Right renal pelvis (tissue), 4 donors: ENCODE results near the gene IFNAR2. TPM values are rescaled to one million over a fixed set of nuclear protein-coding genes. Genes with fewer than 3 reads are reported as not detected.
"Not testable (repeated sequence)": the region's sequence is repeated elsewhere in the genome, so short reads cannot be mapped to it uniquely, and the experiment has no call there.

Experiments
- DNase-seq, 4 donors: peaks; one replicate each; pipeline ENCODE4 v3.0.0-alpha.2; 2013; ENCODE audit warnings: low read depth in 4 of 4, low spot score in 3 of 4, missing footprints in 1 of 4
- polyA plus RNA-seq, 4 donors: library from polyadenylated mRNA; unstranded; fragments of 120-200 nt; gene quantifications; one replicate each; pipeline ENCODE4 v1.2.1, GENCODE V29; 2013; ENCODE audit not compliant: insufficient read length in 4 of 4

Gene IFNAR2
- polyA plus RNA-seq, 4 donors, result 13.0 to 22.1 (median 19.7) TPM

DNA sequence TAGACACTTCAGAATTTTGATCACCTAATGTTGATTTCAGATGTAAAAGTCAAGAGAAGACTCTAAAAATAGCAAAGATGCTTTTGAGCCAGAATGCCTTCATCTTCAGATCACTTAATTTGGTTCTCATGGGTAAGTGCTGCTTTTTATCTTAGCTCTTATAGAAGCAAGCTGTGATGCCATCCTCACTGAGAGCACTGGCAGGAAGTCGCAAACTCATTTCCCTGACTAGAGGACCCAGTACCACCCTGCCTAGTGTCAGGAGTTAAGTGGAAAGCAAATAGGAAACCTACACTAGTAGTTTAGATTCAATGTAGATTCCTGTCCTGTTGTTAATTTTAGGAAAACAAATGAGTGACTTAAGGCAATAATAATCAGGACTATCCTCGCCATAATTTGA lies 12.1 kb downstream of the IFNAR2 start:
- DNase-seq, result no peak

DNA sequence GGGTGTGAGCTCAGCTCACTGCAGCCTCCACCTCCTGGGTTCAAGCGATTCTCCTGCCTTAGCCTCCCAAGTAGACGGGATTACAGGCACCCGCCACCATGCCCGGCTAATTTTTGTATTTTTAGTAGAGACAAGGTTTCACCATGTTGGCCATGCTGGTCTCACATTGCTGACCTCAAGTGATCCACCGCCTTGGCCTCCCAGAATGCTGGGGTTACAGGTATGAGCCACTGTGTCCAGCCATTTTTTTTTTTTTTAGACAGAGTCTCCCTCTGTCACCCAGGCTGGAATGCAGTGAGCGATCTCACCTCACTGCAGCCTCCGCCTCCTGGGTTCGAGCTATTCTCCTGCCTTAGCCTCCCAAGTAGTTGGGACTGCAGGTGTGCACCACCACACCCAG lies 13.1 kb downstream of the IFNAR2 start:
- DNase-seq, result not testable (repeated sequence)

DNA sequence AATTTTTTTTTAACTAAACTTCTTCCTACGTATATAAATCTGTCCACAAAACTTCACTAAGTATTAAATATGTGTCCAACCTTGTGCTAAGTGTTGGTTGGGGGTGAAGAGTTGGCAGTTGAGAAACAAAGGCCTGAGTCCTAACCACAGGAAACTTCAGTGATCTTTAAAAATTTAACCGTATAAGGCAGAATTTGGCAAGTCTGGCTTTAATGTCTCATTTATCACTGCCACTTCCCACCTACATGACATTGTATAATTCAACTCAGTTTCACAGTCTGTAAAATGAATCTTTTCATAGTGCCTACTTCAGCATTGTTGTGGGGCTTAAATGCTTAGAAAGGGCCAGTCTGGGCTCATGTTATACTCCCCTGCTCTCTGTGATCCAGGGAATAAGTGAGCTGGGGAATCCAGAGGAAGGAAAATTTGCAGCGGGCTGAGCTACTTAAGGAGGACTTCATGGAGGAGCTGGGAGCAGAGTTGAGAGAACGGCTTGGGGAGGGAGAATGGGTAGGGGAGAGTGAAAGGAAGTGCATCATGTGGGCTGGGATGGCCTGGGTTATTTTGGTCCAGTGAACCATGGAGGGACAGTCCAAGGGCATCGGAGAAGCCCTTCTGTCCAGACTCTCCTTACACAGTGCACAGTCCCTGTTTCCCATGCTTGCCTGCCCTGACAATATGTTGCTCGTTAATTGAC lies 14.5 kb downstream of the IFNAR2 start:
- DNase-seq, result no peak

DNA sequence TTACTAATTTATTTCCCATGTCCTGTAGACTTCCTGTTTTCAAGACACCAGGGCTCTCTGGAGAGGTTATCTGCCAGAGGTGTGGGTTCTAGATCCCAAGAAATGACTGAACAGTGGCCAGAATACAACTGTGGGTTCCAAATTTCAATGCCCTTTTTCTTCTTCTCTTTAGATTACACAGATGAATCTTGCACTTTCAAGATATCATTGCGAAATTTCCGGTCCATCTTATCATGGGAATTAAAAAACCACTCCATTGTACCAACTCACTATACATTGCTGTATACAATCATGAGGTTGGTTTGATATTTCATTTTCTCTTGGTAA lies 15.0 kb downstream of the IFNAR2 start:
- no peak for DNase-seq

DNA sequence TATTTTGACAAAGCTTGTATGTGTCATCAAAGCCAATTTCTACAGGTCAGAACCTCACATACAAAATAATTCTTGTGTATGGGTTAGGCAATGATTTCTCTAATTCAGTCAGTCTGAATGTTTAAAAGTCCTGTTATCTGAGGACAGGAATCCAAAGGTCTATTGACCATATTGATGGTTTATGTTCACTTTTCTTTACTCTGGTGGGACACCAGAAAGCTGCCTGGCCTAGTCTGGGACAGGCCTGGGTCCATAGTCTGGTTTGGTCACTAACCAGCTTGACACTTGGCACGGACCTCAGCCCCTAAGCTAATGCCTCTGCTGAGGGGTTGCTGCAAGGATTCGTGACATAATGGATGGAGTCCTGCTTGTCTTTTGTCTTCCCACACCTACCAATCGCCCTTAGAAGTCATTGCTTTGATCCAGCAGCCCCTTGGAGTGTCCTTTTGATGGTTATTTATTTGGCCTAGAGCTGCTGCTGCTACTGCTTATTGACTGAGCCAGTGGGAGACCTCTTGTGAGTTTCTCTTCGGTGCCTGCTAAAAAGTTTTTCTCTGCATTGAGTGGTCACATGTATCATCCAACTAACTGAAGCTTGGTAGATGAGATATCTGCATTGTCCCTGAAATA lies 15.7 kb downstream of the IFNAR2 start:
- no peak for DNase-seq

DNA sequence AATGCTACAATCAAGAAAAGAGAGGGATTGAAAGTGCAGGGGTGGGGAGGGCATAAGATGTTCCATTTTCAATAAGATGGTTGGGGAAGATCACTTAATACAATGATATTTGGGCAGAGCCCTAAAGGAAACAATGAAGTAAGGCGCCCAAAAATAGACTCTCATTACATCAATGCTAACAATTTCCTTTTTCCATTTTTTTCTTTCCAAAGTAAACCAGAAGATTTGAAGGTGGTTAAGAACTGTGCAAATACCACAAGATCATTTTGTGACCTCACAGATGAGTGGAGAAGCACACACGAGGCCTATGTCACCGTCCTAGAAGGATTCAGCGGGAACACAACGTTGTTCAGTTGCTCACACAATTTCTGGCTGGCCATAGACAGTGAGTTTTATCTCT lies 16.8 kb downstream of the IFNAR2 start:
- no peak for DNase-seq

DNA sequence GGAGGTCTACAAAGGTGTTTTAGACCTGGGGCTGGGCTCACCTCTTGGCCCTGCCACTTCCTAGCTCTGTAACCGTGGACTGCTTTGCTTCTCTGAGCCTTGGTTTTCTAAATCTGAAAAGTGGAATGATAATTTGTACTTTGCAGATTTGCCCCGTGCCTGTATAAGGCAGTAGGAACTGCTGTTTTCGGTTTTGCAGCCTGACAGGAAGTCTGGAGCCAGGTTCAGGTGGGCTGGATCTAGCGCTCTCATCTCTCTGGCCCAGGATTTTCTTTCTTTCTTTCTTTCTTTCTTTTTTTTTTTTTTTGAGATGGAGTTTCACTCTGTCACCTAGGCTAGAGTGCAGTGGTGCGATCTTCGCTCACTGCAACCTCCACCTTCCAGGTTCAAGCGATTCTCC lies 17.2 kb downstream of the IFNAR2 start:
- no peak for DNase-seq

DNA sequence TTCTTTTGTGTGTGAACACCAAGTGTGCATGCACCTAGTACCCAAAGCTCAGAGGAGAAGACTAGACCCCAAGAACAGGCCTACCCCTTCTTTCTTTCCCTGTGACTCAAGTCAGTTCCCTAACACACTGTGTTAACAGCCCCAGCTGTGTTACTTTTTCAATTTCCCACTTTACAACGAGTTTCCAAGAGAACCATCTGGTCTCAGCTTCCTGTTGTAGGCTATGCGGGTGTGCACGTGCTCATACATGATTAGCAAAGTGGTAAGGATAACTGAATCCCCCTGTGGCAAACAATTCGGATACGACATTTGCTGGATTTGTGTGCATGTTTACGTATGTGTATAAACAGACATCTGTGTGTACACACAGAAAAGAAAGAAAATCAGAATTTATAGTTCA lies 17.9 kb downstream of the IFNAR2 start:
- DNase-seq, result no peak

DNA sequence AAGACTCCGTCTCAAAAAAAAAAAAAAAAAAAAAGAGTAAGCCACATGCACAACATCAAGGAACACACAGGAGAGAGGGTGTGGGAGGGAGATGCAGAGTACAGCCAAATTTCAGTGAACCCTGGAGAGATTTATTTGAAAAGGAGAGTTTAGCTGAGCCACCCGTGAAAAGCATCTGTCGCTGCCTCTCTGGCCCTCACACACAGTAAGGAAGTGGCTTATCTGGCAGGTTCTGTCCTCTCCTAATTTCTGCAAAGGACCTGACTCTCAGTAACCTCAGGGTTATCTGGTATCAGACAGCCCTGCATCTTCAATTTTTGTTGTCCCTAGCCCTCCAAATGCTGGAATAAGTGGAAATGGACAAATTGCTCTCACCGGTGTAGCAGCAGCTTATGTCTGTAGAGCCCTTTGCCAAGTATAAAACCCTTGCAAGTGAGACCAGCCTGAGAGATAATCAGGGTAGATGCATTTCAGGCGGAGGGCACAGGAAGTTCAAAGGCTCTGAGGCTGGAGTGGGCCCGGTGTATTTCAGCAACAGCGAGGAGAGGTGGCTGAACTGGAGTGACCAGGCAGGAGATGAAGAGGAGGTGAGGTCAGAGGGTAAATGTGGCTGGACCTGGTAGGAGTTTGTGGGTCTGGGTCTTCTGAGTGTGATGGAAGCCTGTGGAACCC lies 19.7 kb downstream of the IFNAR2 start:
- no peak for DNase-seq

DNA sequence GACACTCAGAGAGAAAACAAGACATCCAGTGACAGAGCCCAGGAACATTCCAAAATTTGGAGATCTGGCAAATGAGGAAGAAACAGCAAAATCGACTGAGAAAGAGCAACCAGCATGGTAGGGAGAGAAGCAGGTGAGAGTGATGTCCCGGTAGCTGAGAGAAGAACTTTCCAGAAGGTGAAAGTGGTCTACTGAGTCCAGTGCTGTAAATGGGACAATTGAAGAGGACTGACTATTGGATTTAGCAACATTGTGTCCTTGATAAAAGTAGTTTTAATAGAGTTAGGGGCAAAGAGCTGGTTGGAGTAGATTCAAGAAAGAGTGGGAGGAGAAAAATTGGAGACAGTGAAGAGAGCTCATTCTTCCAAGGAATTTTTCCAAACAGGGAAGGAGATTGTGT lies 21.4 kb downstream of the IFNAR2 start:
- DNase-seq, result no peak

DNA sequence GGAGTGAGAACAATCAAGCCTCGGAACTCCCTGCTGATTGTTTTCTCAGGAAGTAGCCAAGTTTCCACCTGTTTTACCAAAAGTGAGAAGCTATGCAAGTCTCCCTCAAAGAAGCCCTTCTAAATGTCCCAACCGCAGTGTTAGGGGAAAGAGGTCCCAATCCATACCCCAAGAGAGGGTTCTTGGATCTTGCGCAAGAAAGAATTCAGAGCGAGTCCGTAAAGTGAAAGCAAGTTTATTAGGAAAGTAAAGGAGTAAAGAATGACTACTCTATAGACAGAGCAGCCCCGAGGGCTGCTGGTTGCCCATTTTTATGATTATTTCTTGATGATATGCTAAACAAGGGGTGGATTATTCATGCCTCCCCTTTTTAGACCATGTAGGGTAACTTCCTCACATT lies 23.6 kb downstream of the IFNAR2 start:
- not testable (repeated sequence) for DNase-seq

DNA sequence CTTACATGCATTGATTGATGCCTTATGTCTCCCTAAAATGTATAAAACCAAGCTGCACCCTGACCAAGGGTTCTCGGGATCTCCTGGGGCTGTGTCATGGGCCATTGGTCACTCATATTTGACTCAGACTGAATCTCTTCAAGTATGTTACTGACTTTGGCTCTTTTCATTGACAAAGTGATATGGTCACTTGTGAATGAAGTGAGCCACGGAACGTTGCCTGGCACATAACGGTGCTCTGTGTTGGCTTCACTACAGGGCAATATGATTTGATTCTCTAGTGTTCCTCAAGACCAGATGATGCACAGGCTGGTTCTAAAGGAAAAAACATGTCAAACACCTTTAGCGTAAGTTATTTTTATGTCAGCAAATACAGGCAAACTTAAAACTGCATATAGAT lies 25.0 kb downstream of the IFNAR2 start:
- no peak for DNase-seq

DNA sequence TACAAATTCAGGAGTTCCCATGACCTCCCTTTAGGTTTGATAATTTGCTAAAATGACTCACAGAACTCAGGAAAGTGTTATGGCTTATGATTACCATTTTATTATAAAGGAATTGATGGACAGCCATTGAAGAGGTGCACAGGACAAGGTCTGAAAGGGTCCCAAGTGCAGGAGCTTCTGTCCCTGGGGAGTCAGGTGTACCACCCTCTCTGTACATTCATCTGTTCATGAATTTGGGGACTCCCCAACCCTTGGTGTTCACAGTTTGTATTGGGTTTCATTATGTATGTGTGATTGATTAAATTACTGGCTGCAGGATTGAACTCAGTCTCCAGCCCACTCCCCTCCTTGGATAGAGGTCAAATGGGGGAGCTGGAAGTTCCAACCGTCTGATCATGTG lies 25.7 kb downstream of the IFNAR2 start:
- no peak for DNase-seq

DNA sequence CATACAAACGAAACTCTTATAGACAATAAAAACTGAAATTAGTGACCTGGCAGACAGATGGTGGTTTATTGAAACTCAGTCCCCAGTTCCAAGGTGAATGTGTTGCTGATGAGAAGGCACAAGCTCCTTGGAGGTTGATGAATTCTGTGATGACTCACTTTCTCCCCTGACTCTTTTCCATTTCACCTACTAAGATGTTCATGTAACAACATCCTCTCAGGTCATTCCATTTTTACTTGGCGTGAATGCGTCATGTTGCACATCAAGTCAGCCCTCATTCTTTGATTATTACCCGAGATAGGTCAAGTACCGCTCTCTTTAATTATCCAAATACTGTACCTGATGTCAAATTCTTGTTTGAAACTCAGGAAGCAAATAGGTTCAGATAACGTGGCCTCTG lies 26.3 kb downstream of the IFNAR2 start:
- no peak for DNase-seq

DNA sequence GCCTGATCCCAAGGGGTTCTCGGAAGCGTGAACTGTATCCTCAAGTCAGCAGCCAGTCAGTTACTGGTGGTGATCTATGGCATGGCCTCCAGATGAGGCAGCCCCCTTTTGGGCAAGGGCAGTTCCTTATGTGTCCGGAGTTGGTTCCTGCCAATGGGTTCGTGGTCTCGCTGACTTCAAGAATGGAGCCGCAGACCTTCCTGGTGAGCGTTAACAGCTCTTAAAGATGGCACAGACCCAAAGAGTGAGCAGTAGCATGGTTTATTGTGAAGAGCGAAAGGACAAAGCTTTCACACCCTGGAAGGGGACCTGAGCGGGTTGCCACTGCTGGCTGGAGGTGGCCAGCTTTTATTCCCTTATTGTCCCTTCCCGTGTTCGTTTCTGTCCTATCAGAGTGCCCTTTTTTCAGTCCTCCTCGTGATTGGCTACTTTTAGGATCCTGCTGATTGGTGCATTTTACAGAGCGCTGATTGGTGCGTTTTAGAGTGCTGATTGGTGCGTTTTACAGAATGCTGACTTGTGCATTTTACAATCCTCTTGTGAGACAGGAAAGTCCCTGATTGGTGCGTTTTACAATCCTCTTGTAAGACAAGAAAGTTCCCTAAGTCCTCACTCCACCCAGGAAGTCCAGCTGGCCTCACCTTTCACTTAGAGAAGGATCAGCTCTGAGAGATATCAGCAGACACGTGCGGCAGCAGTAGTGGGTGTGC lies 27.5 kb downstream of the IFNAR2 start:
- no peak for DNase-seq

DNA sequence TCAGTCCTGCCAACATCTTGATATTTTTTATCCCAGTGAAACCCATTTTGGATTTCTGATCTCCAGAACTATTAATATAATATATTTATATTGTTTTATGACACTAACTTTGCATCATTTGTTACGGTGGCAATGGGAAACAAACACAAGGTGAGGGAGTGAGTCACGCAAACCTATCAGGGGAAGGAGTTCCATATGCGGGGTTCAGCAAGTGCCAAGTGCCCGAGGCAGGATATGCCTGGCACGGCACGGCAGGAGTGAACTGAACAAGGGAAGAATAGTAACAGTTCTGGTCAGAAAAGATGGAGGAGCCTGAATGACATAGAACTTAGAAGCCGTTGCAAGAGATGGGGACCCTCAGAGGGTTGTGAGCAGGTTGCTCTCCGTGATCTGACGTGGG lies 28.7 kb downstream of the IFNAR2 start:
- no peak for DNase-seq

DNA sequence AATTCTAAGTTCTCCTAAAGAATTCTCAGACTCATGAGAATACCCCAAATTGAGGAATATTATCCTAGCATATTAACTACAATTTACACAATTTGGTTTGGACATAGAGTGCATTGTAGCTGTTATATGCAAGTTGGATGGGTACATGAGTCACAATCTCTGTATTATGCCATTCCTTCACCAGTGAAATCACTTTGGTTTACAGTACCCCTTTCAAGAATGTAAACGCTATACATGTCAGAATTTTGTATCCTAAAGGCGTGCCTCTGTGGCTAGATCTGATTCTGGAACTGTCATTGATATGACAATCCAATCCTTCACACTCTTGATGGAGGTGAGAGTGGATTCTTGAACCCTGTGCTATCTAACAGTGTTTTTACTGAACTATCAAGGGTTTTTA lies 29.7 kb downstream of the IFNAR2 start:
- no peak for DNase-seq

DNA sequence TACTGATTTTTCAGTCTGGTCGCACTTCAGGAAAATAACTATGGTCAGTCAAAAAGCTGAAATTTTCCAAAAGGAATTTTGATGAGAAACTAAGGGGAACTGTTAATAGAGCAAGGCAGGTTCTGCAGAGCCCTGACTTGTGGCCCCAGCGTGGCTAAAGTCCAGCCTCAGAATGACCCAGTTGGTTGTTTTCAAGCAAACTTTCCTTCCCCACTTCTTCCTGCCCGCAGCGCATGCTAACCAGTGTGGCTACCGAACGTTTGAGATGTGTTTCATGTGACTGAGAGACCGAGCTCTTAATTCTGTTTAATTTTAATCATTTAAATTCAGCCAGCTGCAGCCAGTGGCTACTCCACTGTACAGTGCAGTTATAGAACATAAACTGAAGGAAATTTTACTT lies 30.3 kb downstream of the IFNAR2 start:
- DNase-seq, result no peak

DNA sequence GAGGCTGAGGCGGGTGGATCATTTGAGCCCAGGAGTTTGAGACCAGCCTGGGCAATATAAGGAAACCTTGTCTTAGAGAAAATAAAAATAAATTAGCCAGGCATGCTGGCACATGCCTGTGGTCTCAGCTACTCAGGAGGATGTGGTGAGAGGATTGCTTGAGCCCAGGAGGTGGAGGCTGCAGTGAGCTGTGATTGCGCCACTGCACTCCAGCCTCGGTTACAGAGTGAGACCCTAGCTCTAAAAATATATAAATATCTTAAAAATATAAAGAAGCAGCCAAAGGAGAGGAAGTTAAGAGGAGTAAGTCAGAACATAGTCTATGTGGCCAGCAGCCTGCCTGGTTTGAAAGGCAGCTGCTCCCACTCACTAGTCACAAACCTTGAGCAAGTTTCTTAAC lies 31.9 kb downstream of the IFNAR2 start:
- no peak for DNase-seq

DNA sequence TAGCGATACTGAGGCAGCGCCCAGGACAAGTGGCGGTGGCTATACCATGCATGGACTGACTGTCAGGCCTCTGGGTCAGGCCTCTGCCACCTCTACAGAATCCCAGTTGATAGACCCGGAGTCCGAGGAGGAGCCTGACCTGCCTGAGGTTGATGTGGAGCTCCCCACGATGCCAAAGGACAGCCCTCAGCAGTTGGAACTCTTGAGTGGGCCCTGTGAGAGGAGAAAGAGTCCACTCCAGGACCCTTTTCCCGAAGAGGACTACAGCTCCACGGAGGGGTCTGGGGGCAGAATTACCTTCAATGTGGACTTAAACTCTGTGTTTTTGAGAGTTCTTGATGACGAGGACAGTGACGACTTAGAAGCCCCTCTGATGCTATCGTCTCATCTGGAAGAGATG lies 33.2 kb downstream of the IFNAR2 start:
- DNase-seq, result no peak

DNA sequence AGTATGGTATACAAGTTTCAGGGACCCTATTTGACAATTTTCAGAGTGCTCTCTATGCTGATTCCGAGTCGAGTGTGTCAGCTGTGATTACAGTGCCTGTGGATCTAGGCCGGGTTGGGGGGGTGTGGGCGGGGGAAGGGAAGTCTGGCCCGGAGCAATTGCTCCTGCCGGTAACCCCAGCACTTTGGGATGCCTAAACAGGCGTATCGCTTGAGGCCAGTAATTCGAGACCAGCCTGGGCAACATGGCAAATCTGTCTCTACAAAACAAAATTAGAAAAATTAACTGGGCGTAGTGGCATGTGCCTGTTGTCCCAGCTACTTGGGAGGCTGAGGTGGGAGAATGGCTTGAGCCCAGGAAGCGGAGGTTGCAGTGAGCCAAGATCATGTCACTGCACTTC lies 34.8 kb downstream of the IFNAR2 start:
- DNase-seq, result no peak

DNA sequence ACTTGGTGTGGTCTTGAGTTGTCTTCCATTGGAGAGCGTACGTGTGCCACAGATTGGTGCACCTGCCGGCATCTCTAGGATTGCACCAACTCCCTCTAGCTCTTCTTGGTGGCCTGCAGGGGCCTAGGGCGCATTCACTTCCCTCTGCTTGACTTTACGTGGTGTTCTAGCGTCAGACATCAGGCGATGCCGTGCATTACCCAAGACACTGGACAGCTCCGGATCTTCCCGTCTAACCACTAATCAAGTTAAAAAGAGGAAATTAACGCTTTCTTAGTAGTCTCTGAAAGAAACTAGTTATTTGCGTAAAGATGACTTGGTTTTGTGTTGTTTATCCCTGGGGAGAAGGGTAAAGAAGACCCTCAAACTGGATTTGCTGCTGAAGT lies 35.9 kb downstream of the IFNAR2 start:
- DNase-seq, result no peak
